Stomach (tissue), 9 donors: ENCODE data around the gene IREB2. TPM values are rescaled to one million over a fixed set of nuclear protein-coding genes. Genes with fewer than 3 reads are reported as not detected.

Source experiments
- DNase-seq, 2 donors: peaks; one replicate each; pipeline versions ENCODE4 v3.0.0 to v3.0.0-alpha.2; 2013 to 2019
- H3K27ac ChIP-seq, 5 donors: fragments of 200-600 bp in 4 of 5; sonication (generic) in 4 of 5; one replicate each; pipeline ENCODE4 v1.5.1; 2013 to 2019; ENCODE audit warnings: mild to moderate bottlenecking in 1 of 5, moderate library complexity in 1 of 5
- H3K27me3 ChIP-seq, 3 donors: fragments of 200-600 bp; sonication (generic); one replicate each; pipeline ENCODE4 v1.5.1; 2017 to 2019; ENCODE audit warnings: mixed run types in 1 of 3
- H3K36me3 ChIP-seq, 4 donors: fragments of 200-600 bp; sonication (generic); 1 replicate in 3 of 4; 2 replicates in 1 of 4; pipeline ENCODE4 v1.5.1; 2016 to 2019
- H3K4me1 ChIP-seq, 4 donors: fragments of 200-600 bp; sonication (generic); one replicate each; pipeline ENCODE4 v1.5.1; 2016 to 2019
- H3K4me3 ChIP-seq, 4 donors: fragments of 200-600 bp; sonication (generic) in 3 of 4; one replicate each; pipeline ENCODE4 v1.5.1; 2016 to 2019; ENCODE audit warnings: mild to moderate bottlenecking in 1 of 4
- H3K9me3 ChIP-seq, 4 donors: fragments of 200-600 bp; sonication (generic); one replicate each; pipeline ENCODE4 v1.5.1; 2016 to 2019
- CTCF ChIP-seq, 7 experiments: fragments of 450-650 bp in 4 of 7; fragments of 200-600 bp in 3 of 7; sonication (generic) in 3 of 7; IDR thresholded peaks; one replicate each; pipeline ENCODE4 v1.5.1; 2016 to 2019; ENCODE audit warnings: antibody characterized with exemption in 7 of 7, control low read depth in 2 of 7, mild to moderate bottlenecking in 1 of 7
- EP300 ChIP-seq: sonication (generic); formaldehyde crosslinking; IDR thresholded peaks from one replicate; pipeline ENCODE4 v1.6.1; 2017; ENCODE audit warnings: antibody characterized with exemption
- POLR2A ChIP-seq, 4 donors: fragments of 450-650 bp; IDR thresholded peaks; one replicate each; pipeline ENCODE4 v1.6.1; 2016; ENCODE audit warnings: antibody characterized with exemption in 4 of 4, control low read depth in 2 of 4, mild to moderate bottlenecking in 1 of 4, moderate library complexity in 1 of 4
- POLR2AphosphoS5 ChIP-seq, 3 donors: sonication (generic); formaldehyde crosslinking; IDR thresholded peaks; one replicate each; pipeline ENCODE4 v1.6.1; 2016; ENCODE audit warnings: antibody characterized with exemption in 3 of 3
- WGBS, 5 donors: extraction: QIAGEN DNeasy Blood & Tissue Kit in 3 of 5; methylation state at CpG; one replicate each; pipeline versions ENCODE4 v1.1.5 to v1.1.7; 2013 to 2018; 5-methylcytosine and 5-hydroxymethylcytosine counted together
- intact Hi-C: fragments of 100-400 bp; cut with DNase I; formaldehyde crosslinking; loops from one replicate; pipeline ENCODE4 v1.15.1; 2023; ENCODE audit warnings: low total_unique reads
- polyA plus RNA-seq, 3 donors: library from polyadenylated mRNA; stranded (reverse); fragments of 200-250 nt; gene quantifications; one replicate each; pipeline ENCODE4 v1.2.3, GENCODE V29; 2013
- total RNA-seq, 5 donors: library from RNA; depleted of rRNA; stranded (reverse); fragments of >200 nt; gene quantifications; one replicate each; pipeline versions ENCODE4 v1.1.0 to v1.2.3, GENCODE V29; 2014 to 2016
- donor health status: healthy with polysubstance abuse.
- donor health status: Bipolar disorder and iron deficiency.
- donor health status: healthy.

The IREB2 gene
- total and polyA plus RNA-seq, 8 donors = 7.0 to 248 (median 67.5) TPM

GRCh38 chr15:78406016-78406585 is 31.9 kb upstream of the IREB2 start:
- peaks cover 0 to 39% (median 7%) of the 10 kb centered on the region in 3 donors for H3K27me3 ChIP-seq
- WGBS, 5 donors = 69 to 83% (median 80%) methylated on average over 8 of the region's 8 CpGs
- intact Hi-C loops = no loop called here
- no peaks in the 10 kb centered on the region for H3K9me3 ChIP-seq
- peaks cover 0 to 7% (median 0%) of the 10 kb centered on the region in 4 donors for H3K4me1 ChIP-seq
- H3K27ac ChIP-seq = no peak overlapping the region
- H3K36me3 ChIP-seq = no peaks in the 10 kb centered on the region
- TF ChIP-seq EP300 (no peak), POLR2A (IDR thresholded peaks at IDR 0.05) (no peak), POLR2AphosphoS5 (IDR thresholded peaks at IDR 0.05) (no peak), CTCF (IDR thresholded peaks at IDR 0.05) (no peak)
- no peak overlapping the region for H3K4me3 ChIP-seq
- DNase-seq = no peak

GRCh38 chr15:78407608-78408354 is 30.2 kb upstream of the IREB2 start:
- Histone ChIP-seq H3K27me3 (peaks cover 0 to 29% (median 7%) of the 10 kb centered on the region in 3 donors), H3K4me3 (no peak overlapping the region), H3K4me1 (peaks cover 0 to 7% (median 0%) of the 10 kb centered on the region in 4 donors), H3K36me3 (no peaks in the 10 kb centered on the region), H3K27ac (no peak overlapping the region), H3K9me3 (no peaks in the 10 kb centered on the region)
- intact Hi-C loops = no loop called here
- 46 to 59% (median 49%) methylated on average over 6 of the region's 6 CpGs for WGBS, 5 donors
- DNase-seq = no peak
- no peak for TF ChIP-seq CTCF (IDR thresholded peaks at IDR 0.05)
- no peak for TF ChIP-seq EP300
- no peak for TF ChIP-seq POLR2A (IDR thresholded peaks at IDR 0.05)
- TF ChIP-seq POLR2AphosphoS5 (IDR thresholded peaks at IDR 0.05) = no peak

- Histone ChIP-seq H3K4me3 (no peak overlapping the region), H3K4me1 (peaks cover 0 to 7% (median 0%) of the 10 kb centered on the region in 4 donors), H3K27me3 (peaks cover 0 to 24% (median 7%) of the 10 kb centered on the region in 3 donors), H3K36me3 (no peaks in the 10 kb centered on the region), H3K9me3 (no peaks in the 10 kb centered on the region), H3K27ac (no peak overlapping the region)
- WGBS, 5 donors = 65 to 80% (median 77%) methylated on average over 4 of the region's 4 CpGs
- no peak for DNase-seq
- TF ChIP-seq POLR2A (IDR thresholded peaks at IDR 0.05) (no peak), POLR2AphosphoS5 (IDR thresholded peaks at IDR 0.05) (no peak), CTCF (IDR thresholded peaks at IDR 0.05) (no peak), EP300 (no peak)
- intact Hi-C loops = no loop called here
Measured at GRCh38 chr15:78408355-78408640, 29.7 kb upstream of the IREB2 start.

GRCh38 chr15:78408961-78409360 is 29.1 kb upstream of the IREB2 start:
- Histone ChIP-seq H3K27me3 (peaks cover 0 to 18% (median 7%) of the 10 kb centered on the region in 3 donors), H3K9me3 (no peaks in the 10 kb centered on the region), H3K27ac (no peak overlapping the region), H3K4me3 (no peak overlapping the region), H3K4me1 (peaks cover 0 to 7% (median 0%) of the 10 kb centered on the region in 4 donors), H3K36me3 (no peaks in the 10 kb centered on the region)
- 30 to 55% (median 52%) methylated on average over 2 of the region's 2 CpGs for WGBS, 5 donors
- DNase-seq = no peak
- no peak for TF ChIP-seq EP300
- TF ChIP-seq POLR2AphosphoS5 (IDR thresholded peaks at IDR 0.05) = no peak
- no peak for TF ChIP-seq POLR2A (IDR thresholded peaks at IDR 0.05)
- TF ChIP-seq CTCF (IDR thresholded peaks at IDR 0.05) = no peak
- intact Hi-C loops = no loop called here
